Measurements from ENCODE around the gene TPPP2. TPM values are rescaled to one million over a fixed set of nuclear protein-coding genes. Genes with fewer than 3 reads are reported as not detected.

Gene TPPP2
- total RNA-seq, 2 experiments from 2014 or later: not detected

DNA sequence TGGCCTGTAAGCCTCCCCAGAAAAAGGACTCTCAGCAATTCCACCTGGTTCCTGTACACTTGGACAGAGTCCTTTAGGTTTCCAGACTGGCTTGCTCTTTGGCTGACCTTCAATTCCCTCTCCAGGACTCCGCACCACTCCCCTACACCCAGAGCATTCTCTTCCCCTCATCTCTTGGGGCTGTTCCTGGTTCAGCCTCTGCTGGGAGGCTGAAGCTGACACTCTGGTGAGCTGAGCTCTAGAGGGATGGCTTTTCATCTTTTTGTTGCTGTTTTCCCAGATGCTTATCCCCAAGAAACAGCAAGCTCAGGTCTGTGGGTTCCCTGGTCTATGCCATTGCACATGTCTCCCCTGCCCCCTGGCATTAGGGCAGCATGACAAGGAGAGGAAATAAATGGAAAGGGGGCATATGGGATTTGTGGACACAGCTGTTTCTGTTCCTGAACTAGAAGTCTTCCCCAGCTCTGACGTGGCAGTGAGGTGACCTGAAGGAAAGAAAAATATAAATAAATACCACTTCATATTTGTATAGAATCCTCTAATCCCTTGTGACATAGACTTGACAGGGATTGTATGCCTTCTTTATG, 13.5 kb downstream of the TPPP2 start:
- no peak for TF ChIP-seq EZH2phosphoT487 (IDR thresholded peaks at IDR 0.05; ENCODE audit: borderline replicate concordance, low read depth, low read length)
- TF ChIP-seq, protein P1, sequence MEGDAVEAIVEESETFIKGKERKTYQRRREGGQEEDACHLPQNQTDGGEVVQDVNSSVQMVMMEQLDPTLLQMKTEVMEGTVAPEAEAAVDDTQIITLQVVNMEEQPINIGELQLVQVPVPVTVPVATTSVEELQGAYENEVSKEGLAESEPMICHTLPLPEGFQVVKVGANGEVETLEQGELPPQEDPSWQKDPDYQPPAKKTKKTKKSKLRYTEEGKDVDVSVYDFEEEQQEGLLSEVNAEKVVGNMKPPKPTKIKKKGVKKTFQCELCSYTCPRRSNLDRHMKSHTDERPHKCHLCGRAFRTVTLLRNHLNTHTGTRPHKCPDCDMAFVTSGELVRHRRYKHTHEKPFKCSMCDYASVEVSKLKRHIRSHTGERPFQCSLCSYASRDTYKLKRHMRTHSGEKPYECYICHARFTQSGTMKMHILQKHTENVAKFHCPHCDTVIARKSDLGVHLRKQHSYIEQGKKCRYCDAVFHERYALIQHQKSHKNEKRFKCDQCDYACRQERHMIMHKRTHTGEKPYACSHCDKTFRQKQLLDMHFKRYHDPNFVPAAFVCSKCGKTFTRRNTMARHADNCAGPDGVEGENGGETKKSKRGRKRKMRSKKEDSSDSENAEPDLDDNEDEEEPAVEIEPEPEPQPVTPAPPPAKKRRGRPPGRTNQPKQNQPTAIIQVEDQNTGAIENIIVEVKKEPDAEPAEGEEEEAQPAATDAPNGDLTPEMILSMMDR (conservative IDR thresholded peaks at IDR 0.05; ENCODE audit: low read length): no peak
- Histone ChIP-seq H3K4me3 (ENCODE audit: low read depth, low read length, poor library complexity, severe bottlenecking) (no peak overlapping the region), H3K27ac (ENCODE audit: low read depth, low read length, poor library complexity, severe bottlenecking) (no peak overlapping the region), H3K36me3 (ENCODE audit: insufficient read depth, low read length) (no peaks in the 10 kb centered on the region), H3K9me3 (ENCODE audit: low read length) (no peaks in the 10 kb centered on the region), H3K9me2 (ENCODE audit: insufficient read depth, low read length) (no peaks in the 10 kb centered on the region), H4K20me1 (ENCODE audit: insufficient read depth, low read length) (no peaks in the 10 kb centered on the region), H3K4me1 (ENCODE audit: insufficient read depth, low read length, poor library complexity, severe bottlenecking) (no peaks in the 10 kb centered on the region), H3K4me2 (ENCODE audit: low read length) (no peak overlapping the region), H2AFZ (ENCODE audit: low read length) (no peak overlapping the region), H3K79me2 (ENCODE audit: insufficient read depth, low read depth, low read length) (no peaks in the 10 kb centered on the region)
- DNase-seq (ENCODE audit: low spot score): no peak
- intact Hi-C loops (cut with micrococcal nuclease; ENCODE audit: unreplicated experiment): no loop called here
- ChIA-PET CTCF (ENCODE audit: unreplicated experiment) (no interaction called here), POLR2A (interaction anchor here (0.5 to 0.8 kb wide), 4 partner anchors 12 to 177 kb away, joined by 4 to 7 read pairs (median 5); no protein-coding TSS in a partner anchor)
- BruUV-seq (replicated peaks): no TSS peak

DNA sequence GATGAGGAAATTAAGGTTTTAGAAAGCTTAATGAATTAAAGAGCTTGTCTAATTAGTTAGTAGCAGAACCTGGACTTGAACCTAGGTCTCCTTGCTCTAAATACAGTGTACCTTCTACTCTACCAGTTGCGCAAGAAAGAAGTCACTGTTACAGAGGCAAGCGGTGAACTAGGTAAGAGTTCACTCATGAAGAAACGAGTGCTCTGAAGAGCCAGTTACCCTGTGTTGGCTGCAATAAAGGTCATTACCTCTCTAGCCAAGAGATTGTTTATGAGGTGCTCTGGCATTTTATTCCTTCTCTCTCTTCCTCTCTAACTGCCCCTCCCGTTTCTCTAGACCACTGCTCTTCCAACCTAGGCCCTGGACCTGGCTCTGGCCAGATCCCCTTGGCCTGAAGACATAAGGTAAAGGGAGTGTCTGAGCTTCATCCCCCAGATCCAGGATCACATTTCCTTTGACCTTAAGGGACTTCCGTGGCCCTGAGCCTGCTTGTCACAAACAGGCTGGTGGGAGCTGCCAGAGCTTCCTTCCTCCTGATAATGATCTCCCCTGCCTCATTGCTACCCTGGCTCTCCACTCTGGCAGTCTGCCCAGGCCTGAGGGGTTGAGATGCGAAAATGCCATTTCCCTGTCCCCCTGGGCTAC, 14.1 kb downstream of the TPPP2 start:
- ChIA-PET POLR2A (interaction anchor here (0.5 to 0.8 kb wide), 3 partner anchors 66 to 177 kb away, joined by 4 to 7 read pairs (median 6); no protein-coding TSS in a partner anchor), CTCF (ENCODE audit: unreplicated experiment) (no interaction called here)
- H3K4me3 ChIP-seq (ENCODE audit: low read depth, low read length, poor library complexity, severe bottlenecking): no peak overlapping the region
- no peaks in the 10 kb centered on the region for H3K9me2 ChIP-seq (ENCODE audit: insufficient read depth, low read length)
- no TSS peak for BruUV-seq (replicated peaks)
- TF ChIP-seq, protein P1 (conservative IDR thresholded peaks at IDR 0.05; ENCODE audit: low read length): no peak
- no peak for TF ChIP-seq EZH2phosphoT487 (IDR thresholded peaks at IDR 0.05; ENCODE audit: borderline replicate concordance, low read depth, low read length)
- no peak for DNase-seq (ENCODE audit: low spot score)
- no peak overlapping the region for H2AFZ ChIP-seq (ENCODE audit: low read length)
- H3K4me1 ChIP-seq (ENCODE audit: insufficient read depth, low read length, poor library complexity, severe bottlenecking): no peaks in the 10 kb centered on the region
- H3K27ac ChIP-seq (ENCODE audit: low read depth, low read length, poor library complexity, severe bottlenecking): no peak overlapping the region
- H3K4me2 ChIP-seq (ENCODE audit: low read length): no peak overlapping the region
- intact Hi-C loops (cut with micrococcal nuclease; ENCODE audit: unreplicated experiment): no loop called here
- no peaks in the 10 kb centered on the region for H4K20me1 ChIP-seq (ENCODE audit: insufficient read depth, low read length)
- H3K79me2 ChIP-seq (ENCODE audit: insufficient read depth, low read depth, low read length): no peaks in the 10 kb centered on the region
- no peaks in the 10 kb centered on the region for H3K9me3 ChIP-seq (ENCODE audit: low read length)
- H3K36me3 ChIP-seq (ENCODE audit: insufficient read depth, low read length): no peaks in the 10 kb centered on the region

DNA sequence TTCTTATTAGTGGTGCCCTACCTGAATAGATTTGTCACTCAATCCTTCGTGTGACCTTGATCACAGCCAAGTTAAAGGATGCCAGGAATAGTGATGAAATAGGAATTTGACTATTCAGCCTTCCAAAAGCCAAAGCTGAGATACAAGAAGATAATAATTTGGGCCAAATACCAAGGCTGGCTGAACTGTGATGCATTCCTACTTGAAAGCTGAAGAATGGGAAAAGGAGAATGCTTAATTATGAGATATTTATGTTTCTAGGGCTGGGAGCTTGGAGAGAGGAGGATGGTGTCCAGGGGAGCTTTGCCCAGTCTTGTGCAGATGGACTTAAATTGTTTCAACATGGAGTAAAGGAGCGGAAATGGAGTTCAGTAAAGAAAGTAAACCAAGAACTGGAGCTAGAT, 17.4 kb downstream of the TPPP2 start:
- no peaks in the 10 kb centered on the region for H3K36me3 ChIP-seq (ENCODE audit: insufficient read depth, low read length)
- H3K4me3 ChIP-seq (ENCODE audit: low read depth, low read length, poor library complexity, severe bottlenecking): no peak overlapping the region
- no peaks in the 10 kb centered on the region for H3K9me2 ChIP-seq (ENCODE audit: insufficient read depth, low read length)
- no peak overlapping the region for H3K4me2 ChIP-seq (ENCODE audit: low read length)
- intact Hi-C loops (cut with micrococcal nuclease; ENCODE audit: unreplicated experiment): no loop called here
- DNase-seq (ENCODE audit: low spot score): no peak
- no peaks in the 10 kb centered on the region for H3K9me3 ChIP-seq (ENCODE audit: low read length)
- no peak for TF ChIP-seq EZH2phosphoT487 (IDR thresholded peaks at IDR 0.05; ENCODE audit: borderline replicate concordance, low read depth, low read length)
- TF ChIP-seq, protein P1 (conservative IDR thresholded peaks at IDR 0.05; ENCODE audit: low read length): no peak
- H2AFZ ChIP-seq (ENCODE audit: low read length): no peak overlapping the region
- POLR2A ChIA-PET: interaction anchor here (0.6 to 1.8 kb wide), 2 partner anchors 12 to 42 kb away, joined by 3 to 5 read pairs; no protein-coding TSS in a partner anchor
- H3K4me1 ChIP-seq (ENCODE audit: insufficient read depth, low read length, poor library complexity, severe bottlenecking): no peaks in the 10 kb centered on the region
- H3K27ac ChIP-seq (ENCODE audit: low read depth, low read length, poor library complexity, severe bottlenecking): no peak overlapping the region
- no peaks in the 10 kb centered on the region for H4K20me1 ChIP-seq (ENCODE audit: insufficient read depth, low read length)
- H3K79me2 ChIP-seq (ENCODE audit: insufficient read depth, low read depth, low read length): no peaks in the 10 kb centered on the region
- CTCF ChIA-PET (ENCODE audit: unreplicated experiment): interaction anchor here (0.9 kb wide), 1 partner anchor 24 kb away, joined by 5 read pairs; no protein-coding TSS in a partner anchor
- no TSS peak for BruUV-seq (replicated peaks)
